K562 (cell line): ENCODE data around the gene ATF3.

Experiments
- CREB1 ChIP-seq, 2 experiments: sonication (generic) in 1 of 2; formaldehyde crosslinking in 1 of 2; IDR thresholded peaks; 2 replicates each; pipeline versions ENCODE4 v1.6.1 to v1.8.0; 2012 to 2022; ENCODE audit warnings: inconsistent platforms in 1 of 2, mild to moderate bottlenecking in 1 of 2, missing genetic modification reagents in 1 of 2, moderate library complexity in 1 of 2
- CTCF ChIP-seq, 3 experiments: IDR thresholded peaks in 2 of 3; conservative IDR thresholded peaks in 1 of 3; 2 replicates each; pipeline ENCODE4 v1.5.1; 2011 to 2012; ENCODE audit warnings: low read length in 3 of 3, mild to moderate bottlenecking in 3 of 3, control low read depth in 2 of 3, improper control_type of control experiment in 1 of 3, inconsistent platforms in 1 of 3, low read depth in 1 of 3, mixed read lengths in 1 of 3, moderate library complexity in 1 of 3; ENCODE audit not compliant: insufficient read depth in 2 of 3
- EZH2 ChIP-seq: IDR thresholded peaks from 2 replicates; pipeline ENCODE4 v1.6.1; 2012; ENCODE audit warnings: low read depth, mild to moderate bottlenecking, inconsistent platforms, low read length, borderline replicate concordance
- LARP7 ChIP-seq: fragments of 450-650 bp; IDR thresholded peaks from 2 replicates; pipeline ENCODE4 v1.6.1; 2016
- MTF1 ChIP-seq: fragments of 250-450 bp; sonication (Bioruptor Pico); IDR thresholded peaks from 2 replicates; pipeline ENCODE4 v1.9.0; 2021; ENCODE audit warnings: moderate library complexity, mild to moderate bottlenecking, inconsistent platforms, borderline replicate concordance
- PATZ1 ChIP-seq: fragments of 250-450 bp; sonication (Bioruptor Pico); IDR thresholded peaks from 2 replicates; pipeline ENCODE4 v1.5.0; 2020; ENCODE audit warnings: mild to moderate bottlenecking, borderline replicate concordance
- POLR2A ChIP-seq: fragments of 450-650 bp; conservative IDR thresholded peaks from 2 replicates; pipeline ENCODE4 v1.6.1; 2016
- RAD51 ChIP-seq: fragments of 450-650 bp; IDR thresholded peaks from 2 replicates; pipeline ENCODE4 v1.7.1; 2016; ENCODE audit warnings: low read depth, mild to moderate bottlenecking, borderline replicate concordance
- RBM14 ChIP-seq: fragments of 200-400 bp; formaldehyde crosslinking; IDR thresholded peaks from 2 replicates; pipeline ENCODE4 v1.6.1; 2018; ENCODE audit warnings: low read depth, mild to moderate bottlenecking, low read length, moderate library complexity, borderline replicate concordance; ENCODE audit not compliant: insufficient read depth
- SIN3A ChIP-seq, 2 experiments: fragments of 150-350 bp in 1 of 2; IDR thresholded peaks; 2 replicates each; pipeline ENCODE4 v1.6.1; 2011 to 2016; ENCODE audit warnings: borderline replicate concordance in 2 of 2, low read depth in 2 of 2, low read length in 2 of 2, mild to moderate bottlenecking in 2 of 2, moderate library complexity in 2 of 2; ENCODE audit not compliant: control insufficient read depth in 1 of 2
- TBP ChIP-seq: optimal IDR thresholded peaks from 2 replicates; pipeline ENCODE3; 2011; ENCODE audit warnings: low read depth, low read length, improper control_type of control experiment
- ZFX ChIP-seq: sonication (generic); formaldehyde crosslinking; IDR thresholded peaks from 2 replicates; pipeline ENCODE4 v1.8.0; 2022; ENCODE audit warnings: mild to moderate bottlenecking, missing genetic modification reagents, moderate library complexity
- ZNF77 ChIP-seq: fragments of 250-450 bp; sonication (Bioruptor Pico); IDR thresholded peaks from 2 replicates; pipeline ENCODE4 v1.5.0; 2020

DNA sequence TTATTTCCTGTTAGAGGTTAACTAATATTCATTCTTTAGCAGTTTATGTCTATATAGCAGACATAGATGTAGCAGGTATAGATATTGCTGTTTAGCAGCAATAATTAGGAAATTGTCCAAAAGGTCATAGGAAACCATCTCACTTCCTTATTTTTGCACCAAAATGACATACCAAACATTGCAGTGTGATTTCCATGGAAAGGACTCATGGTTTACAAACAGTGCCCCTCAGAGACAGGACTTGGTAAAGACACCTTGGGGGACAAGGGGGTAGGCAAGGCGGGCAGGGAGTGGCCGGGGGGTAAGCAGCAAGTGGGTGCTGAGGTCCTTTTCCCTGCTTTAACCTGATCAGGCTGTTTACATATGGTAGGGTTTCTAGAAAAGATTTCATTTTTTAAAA, 60.5 kb downstream of the ATF3 start:
- no peak for TF ChIP-seq POLR2A
- no peak for TF ChIP-seq EZH2
- peak; percentile 53 to 65 (median 61) for TF ChIP-seq CTCF (IDR thresholded peaks at IDR 0.05 in 2 of 3, conservative IDR thresholded peaks at IDR 0.05 in 1 of 3; ENCODE audit: insufficient read depth in 2 of 3, low read depth in 1 of 3, low read length in 3 of 3)
- TF ChIP-seq MTF1 (CRISPR knock-in tag) = no peak
- no peak for TF ChIP-seq LARP7
- no peak for TF ChIP-seq SIN3A (IDR thresholded peaks at IDR 0.05; ENCODE audit: borderline replicate concordance in 2 of 2, control insufficient read depth in 1 of 2, low read depth in 2 of 2, low read length in 2 of 2)
- no peak for TF ChIP-seq ZNF77 (CRISPR knock-in tag)
- no peak for TF ChIP-seq TBP
- no peak for TF ChIP-seq RBM14
- no peak for TF ChIP-seq CREB1 (IDR thresholded peaks at IDR 0.05)
- TF ChIP-seq CREB1 (CRISPR knock-in tag; IDR thresholded peaks at IDR 0.05) = no peak
- no peak for TF ChIP-seq ZFX
- no peak for TF ChIP-seq PATZ1 (CRISPR knock-in tag)
- no peak for TF ChIP-seq RAD51
